8988T (cell line): ENCODE data around the gene RSPO1.

Experiments
- DNase-seq: peaks from one replicate; pipeline ENCODE4 v3.0.0; 2011

RSPO1 gene

DNA sequence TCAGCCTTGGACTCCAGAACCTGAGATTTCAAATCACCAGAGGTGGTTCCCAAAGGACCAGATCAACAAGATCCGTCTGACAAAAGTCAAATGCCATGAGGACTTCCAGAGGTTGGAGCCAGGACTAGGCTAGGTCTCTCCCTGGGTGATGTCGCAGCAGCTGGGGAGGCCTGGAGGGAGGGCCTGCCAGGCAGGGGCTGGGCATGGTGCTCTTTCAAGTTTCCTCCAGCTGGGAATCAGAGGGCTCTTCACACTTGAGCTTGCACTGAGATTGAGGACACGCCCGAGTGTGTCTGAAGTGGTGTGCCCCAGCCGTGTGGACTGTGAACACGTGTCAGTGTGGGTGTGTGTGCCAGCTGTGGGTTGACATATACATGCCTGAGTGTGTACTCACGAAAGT lies 21.3 kb upstream of the RSPO1 start:
- no peak for DNase-seq

- no peak for DNase-seq
Observed at GRCh38 chr1:37655274-37655673, 20.6 kb upstream of the RSPO1 start.

GRCh38 chr1:37653906-37654305 lies 19.2 kb upstream of the RSPO1 start:
- DNase-seq: no peak

GRCh38 chr1:37652976-37653375 lies 18.3 kb upstream of the RSPO1 start:
- DNase-seq: no peak

GRCh38 chr1:37651803-37652202 lies 17.1 kb upstream of the RSPO1 start:
- no peak for DNase-seq

DNA sequence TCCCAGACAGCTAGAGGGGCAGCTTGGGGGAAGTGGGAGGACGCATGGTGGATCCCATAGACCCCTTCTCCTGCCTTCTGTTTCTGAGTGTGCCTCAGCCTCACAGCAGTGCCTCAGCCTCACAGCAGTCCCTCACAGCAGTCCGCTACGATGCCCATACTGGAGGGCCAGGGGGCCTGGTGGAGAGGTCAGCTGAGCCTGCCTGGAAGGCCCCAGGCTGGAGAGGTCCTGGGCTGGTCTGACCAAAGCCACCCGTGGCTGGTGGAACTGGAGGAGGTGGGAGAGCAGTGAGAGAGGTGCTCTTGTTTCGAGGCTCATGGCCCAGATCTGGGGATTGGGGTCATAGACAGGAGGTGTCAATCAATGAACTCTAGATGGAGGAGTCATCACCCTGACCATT lies 16.0 kb upstream of the RSPO1 start:
- no peak for DNase-seq

GRCh38 chr1:37650173-37650572 lies 15.5 kb upstream of the RSPO1 start:
- no peak for DNase-seq

GRCh38 chr1:37647281-37647680 lies 12.6 kb upstream of the RSPO1 start:
- DNase-seq: no peak

- no peak for DNase-seq
Observed at GRCh38 chr1:37641059-37641458, 6.4 kb upstream of the RSPO1 start.

GRCh38 chr1:37636435-37636834 lies 1.7 kb upstream of the RSPO1 start:
- no peak for DNase-seq

- DNase-seq: no peak
Observed at GRCh38 chr1:37634992-37635902, 555 bp upstream of the RSPO1 start.

DNA sequence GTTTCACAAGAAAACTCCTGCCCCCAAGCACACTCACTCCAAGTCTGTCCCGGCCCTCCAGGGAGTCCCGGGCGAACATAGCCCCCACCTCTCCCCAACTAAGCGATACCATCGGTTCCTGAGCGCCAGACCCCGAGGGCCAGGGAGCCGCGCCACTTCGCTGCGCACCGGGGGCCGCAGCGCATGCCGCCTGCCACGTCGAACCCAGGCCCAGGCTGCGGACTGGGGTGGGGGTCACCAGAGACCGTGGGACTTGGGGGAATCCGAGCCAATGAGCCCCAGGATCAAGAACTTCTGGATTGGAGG lies 801 bp downstream of the RSPO1 start:
- no peak for DNase-seq

GRCh38 chr1:37633040-37633937 lies 1.4 kb downstream of the RSPO1 start:
- DNase-seq: no peak

GRCh38 chr1:37631036-37631435 lies 3.7 kb downstream of the RSPO1 start:
- no peak for DNase-seq

- no peak for DNase-seq
Observed at GRCh38 chr1:37630426-37631028, 4.2 kb downstream of the RSPO1 start.

- no peak for DNase-seq
Observed at GRCh38 chr1:37629726-37630425, 4.8 kb downstream of the RSPO1 start.

- DNase-seq: no peak
Observed at GRCh38 chr1:37629008-37629407, 5.7 kb downstream of the RSPO1 start.

- DNase-seq: no peak
Observed at GRCh38 chr1:37628026-37628556, 6.6 kb downstream of the RSPO1 start.

- no peak for DNase-seq
Observed at GRCh38 chr1:37622131-37622530, 12.6 kb downstream of the RSPO1 start.

DNA sequence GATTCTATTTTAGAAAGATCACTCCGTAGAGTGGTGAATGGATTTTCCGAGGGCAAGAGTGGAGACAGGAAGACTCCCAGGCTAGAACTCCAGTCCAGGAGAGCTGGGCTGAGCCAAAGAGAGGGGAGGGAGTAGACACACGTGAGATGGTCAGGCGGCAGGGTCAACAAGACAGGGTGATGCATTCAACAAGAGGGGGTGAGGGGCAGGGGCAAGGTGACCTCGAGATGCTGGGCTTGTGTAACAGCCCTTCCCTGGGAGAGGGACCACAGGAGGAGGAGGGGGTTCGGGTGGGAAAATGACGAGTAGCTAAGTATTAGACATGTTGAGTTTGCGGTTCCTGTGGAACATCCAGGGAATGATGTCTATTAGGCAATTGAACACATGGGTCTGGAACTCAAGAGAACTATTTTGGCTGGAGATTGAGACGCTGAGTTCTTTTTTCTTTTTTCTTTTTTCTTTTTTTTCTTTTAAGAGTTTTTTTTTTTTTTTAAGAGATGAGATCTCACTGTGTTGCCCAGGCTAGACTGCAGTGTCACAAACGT lies 13.3 kb downstream of the RSPO1 start:
- no peak for DNase-seq

DNA sequence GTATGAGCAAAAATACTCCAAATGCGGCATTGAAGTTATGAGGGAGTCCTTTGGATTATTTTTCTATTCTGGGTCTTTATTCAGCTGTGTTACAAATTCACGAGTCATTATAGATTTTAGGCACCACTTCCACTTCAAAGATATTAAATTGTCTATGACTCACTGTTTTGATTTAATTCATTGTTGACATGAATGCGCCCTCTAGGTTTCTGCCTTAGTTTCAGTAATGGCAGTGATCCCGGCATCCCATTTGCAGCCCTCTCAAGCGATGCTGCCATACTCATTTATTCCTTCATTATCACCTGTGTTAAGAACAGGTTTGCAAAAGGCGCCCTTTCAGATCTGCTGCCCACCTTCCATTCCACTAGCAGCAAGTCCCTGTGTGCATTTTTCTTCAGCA lies 14.0 kb downstream of the RSPO1 start:
- no peak for DNase-seq

DNA sequence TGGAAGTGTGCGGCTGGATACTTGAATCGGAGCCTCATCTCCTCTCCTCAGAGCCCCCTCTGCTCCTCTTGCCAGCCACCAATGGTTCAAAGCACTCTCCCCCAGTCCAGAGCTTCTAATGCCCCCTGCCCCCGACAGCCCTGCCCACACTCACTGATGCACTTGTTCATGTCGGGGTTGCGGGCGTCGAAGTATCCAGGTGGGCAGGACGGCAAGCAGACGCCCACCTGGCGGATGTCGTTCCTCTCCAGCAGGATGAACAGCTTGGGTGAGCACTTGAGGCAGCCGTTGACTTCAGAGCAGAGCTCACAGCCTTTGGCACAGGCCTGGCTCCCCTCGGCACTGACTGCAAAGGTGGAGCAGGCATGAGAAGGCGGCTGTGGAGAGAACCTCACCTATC lies 18.4 kb downstream of the RSPO1 start:
- DNase-seq: no peak

DNA sequence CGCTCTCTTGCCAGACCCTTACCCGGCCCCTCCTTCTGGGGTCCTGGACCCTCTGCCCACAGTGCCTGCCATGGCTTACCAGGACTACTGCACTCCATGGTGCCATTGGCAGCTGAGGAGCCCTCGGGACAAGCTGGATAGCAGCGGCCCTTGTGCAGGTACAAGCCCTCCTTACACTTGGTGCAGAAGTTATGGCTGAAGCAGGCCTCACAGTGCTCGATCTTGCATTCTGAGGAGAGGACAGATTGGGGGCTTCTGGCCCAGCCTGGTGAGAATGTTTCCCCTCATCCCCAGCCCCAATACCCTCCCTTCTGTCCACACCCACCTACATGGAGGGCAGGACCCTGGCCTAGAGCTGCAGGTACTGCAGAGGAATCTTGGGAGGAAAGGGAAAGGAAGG lies 20.6 kb downstream of the RSPO1 start:
- DNase-seq: no peak
